ENCODE results near the gene RHBDF1. TPM values are rescaled to one million over a fixed set of nuclear protein-coding genes. Genes with fewer than 3 reads are reported as not detected.
A peak's percentile ranks its signal among the peaks of the same experiment; 100 is the strongest.

The RHBDF1 gene
- total and polyA plus RNA-seq, 2 donors from 2014 or later: 12.0 to 33.1 TPM

- DNase-seq: peak in 1 of 5 donors; percentile 66
- Histone ChIP-seq H3K4me1 (ENCODE audit: control insufficient read depth in 2 of 3, insufficient read depth in 2 of 3, low read depth in 1 of 3, low read length in 3 of 3) (peaks cover 0 to 9% (median 0%) of the 10 kb centered on the region in 3 donors), H3K9me3 (ENCODE audit: control insufficient read depth in 2 of 3, insufficient read depth in 1 of 3, low read length in 3 of 3) (no peaks in the 10 kb centered on the region), H3K27me3 (ENCODE audit: control insufficient read depth, insufficient read depth, low read length) (no peaks in the 10 kb centered on the region), H3K9ac (ENCODE audit: low read length in 3 of 3) (no peak overlapping the region), H3K4me3 (ENCODE audit: low read length in 3 of 3) (no peak overlapping the region), H3K36me3 (ENCODE audit: control insufficient read depth in 2 of 3, insufficient read depth in 3 of 3, low read length in 3 of 3) (peaks cover 0 to 23% (median 6%) of the 10 kb centered on the region in 3 donors), H3K27ac (ENCODE audit: low read depth in 2 of 2, low read length in 2 of 2) (no peak overlapping the region)
- FAIRE-seq: no peak
- TF ChIP-seq CTCF (IDR thresholded peaks at IDR 0.05; ENCODE audit: borderline replicate concordance, extremely low read depth, insufficient read depth): no peak
- intact Hi-C loops (cut with DNase I): no loop called here
Measured at GRCh38 chr16:89391-90302, 17.2 kb upstream of the RHBDF1 start.

GRCh38 chr16:88613-89012 lies 16.2 kb upstream of the RHBDF1 start:
- Histone ChIP-seq H3K36me3 (ENCODE audit: control insufficient read depth in 2 of 3, insufficient read depth in 3 of 3, low read length in 3 of 3) (peaks cover 0 to 19% (median 6%) of the 10 kb centered on the region in 3 donors), H3K27ac (ENCODE audit: low read depth in 2 of 2, low read length in 2 of 2) (no peak overlapping the region), H3K9ac (ENCODE audit: low read length in 3 of 3) (no peak overlapping the region), H3K9me3 (ENCODE audit: control insufficient read depth in 2 of 3, insufficient read depth in 1 of 3, low read length in 3 of 3) (no peaks in the 10 kb centered on the region), H3K4me1 (ENCODE audit: control insufficient read depth in 2 of 3, insufficient read depth in 2 of 3, low read depth in 1 of 3, low read length in 3 of 3) (peaks cover 0 to 18% (median 0%) of the 10 kb centered on the region in 3 donors), H3K27me3 (ENCODE audit: control insufficient read depth, insufficient read depth, low read length) (no peaks in the 10 kb centered on the region), H3K4me3 (ENCODE audit: low read length in 3 of 3) (no peak overlapping the region)
- intact Hi-C loops (cut with DNase I): no loop called here
- FAIRE-seq (no peak), DNase-seq (peak in 1 of 5 donors; percentile 62)
- no peak for TF ChIP-seq CTCF (IDR thresholded peaks at IDR 0.05; ENCODE audit: borderline replicate concordance, extremely low read depth, insufficient read depth)

- peaks cover 0 to 19% (median 6%) of the 10 kb centered on the region in 3 donors for H3K36me3 ChIP-seq (ENCODE audit: control insufficient read depth in 2 of 3, insufficient read depth in 3 of 3, low read length in 3 of 3)
- H3K27ac ChIP-seq (ENCODE audit: low read depth in 2 of 2, low read length in 2 of 2): no peak overlapping the region
Measured at GRCh38 chr16:86483-86952, 14.1 kb upstream of the RHBDF1 start.

More at GRCh38 chr16:86483-86952, 14.1 kb upstream of the RHBDF1 start:
- Histone ChIP-seq H3K9me3 (ENCODE audit: control insufficient read depth in 2 of 3, insufficient read depth in 1 of 3, low read length in 3 of 3) (no peaks in the 10 kb centered on the region), H3K4me1 (ENCODE audit: control insufficient read depth in 2 of 3, insufficient read depth in 2 of 3, low read depth in 1 of 3, low read length in 3 of 3) (peaks cover 0 to 17% (median 0%) of the 10 kb centered on the region in 3 donors), H3K9ac (ENCODE audit: low read length in 3 of 3) (no peak overlapping the region), H3K27me3 (ENCODE audit: control insufficient read depth, insufficient read depth, low read length) (no peaks in the 10 kb centered on the region), H3K4me3 (ENCODE audit: low read length in 3 of 3) (no peak overlapping the region)
- FAIRE-seq (no peak), DNase-seq (no peak)
- no peak for TF ChIP-seq CTCF (IDR thresholded peaks at IDR 0.05; ENCODE audit: borderline replicate concordance, extremely low read depth, insufficient read depth)
- intact Hi-C loops (cut with DNase I): no loop called here

Data from kidney (tissue), 14 donors.